Astrocyte (in vitro differentiated cells and primary cell): ENCODE data around the gene GBF1.

Experiments
- CTCF ChIP-seq: IDR thresholded peaks from 2 replicates; pipeline ENCODE4 v1.5.1; 2011; ENCODE audit warnings: low read depth, mild to moderate bottlenecking, inconsistent platforms, low read length, moderate library complexity; ENCODE audit not compliant: insufficient read depth
- EZH2 ChIP-seq: IDR thresholded peaks from 2 replicates; pipeline ENCODE4 v1.6.1; 2012; ENCODE audit warnings: mild to moderate bottlenecking, low read length, inconsistent platforms; ENCODE audit not compliant: insufficient read depth

DNA sequence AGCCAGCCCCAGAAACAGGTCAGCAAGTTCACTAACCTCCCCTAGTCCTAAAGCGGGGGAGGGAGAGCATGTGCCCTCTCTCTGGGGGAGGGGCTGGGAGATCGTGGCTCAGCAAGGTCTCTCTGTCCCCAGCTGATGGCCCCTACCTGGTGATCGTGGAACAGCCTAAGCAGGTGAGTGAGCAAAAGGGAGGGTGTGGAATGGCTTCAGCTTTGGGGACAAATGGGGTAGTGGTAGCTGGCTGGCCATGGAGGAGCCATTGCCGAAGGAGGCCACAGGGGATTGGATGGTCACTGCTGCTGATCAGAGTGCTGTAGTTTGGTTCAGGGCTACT, 151.0 kb downstream of the GBF1 start:
- TF ChIP-seq CTCF (no peak), EZH2 (no peak)
